Measurements from ENCODE around the gene ILF3. TPM values are rescaled to one million over a fixed set of nuclear protein-coding genes. Genes with fewer than 3 reads are reported as not detected.

The ILF3 gene
- polyA plus RNA-seq, 2 of the 4 experiments (the other 2 are of a cell fraction): 142 to 197 TPM

DNA sequence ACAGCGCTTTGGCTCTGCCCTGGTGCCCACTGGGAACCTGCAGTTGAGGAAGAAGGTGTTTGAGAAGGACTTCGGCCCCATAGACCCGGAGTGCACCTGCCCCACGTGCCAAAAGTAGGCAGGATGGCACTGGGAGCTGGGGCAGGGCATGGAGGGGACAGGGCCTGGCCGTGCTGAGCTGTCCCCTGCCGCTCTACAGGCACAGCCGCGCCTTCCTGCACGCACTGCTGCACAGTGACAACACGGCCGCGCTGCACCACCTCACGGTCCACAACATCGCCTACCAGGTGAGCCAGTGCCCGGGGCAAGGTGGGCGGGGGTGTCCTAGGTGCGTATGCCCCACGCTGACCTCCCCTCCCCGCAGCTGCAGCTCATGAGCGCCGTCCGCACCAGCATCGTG is 58.6 kb downstream of the ILF3 start:
- no peaks in the 10 kb centered on the region for H3K9me3 ChIP-seq
- FAIRE-seq (no peak), DNase-seq (ENCODE audit: low read depth in 1 of 2, low spot score in 1 of 2) (no peak), ATAC-seq (no peak)
- no peaks in the 10 kb centered on the region for H3K4me1 ChIP-seq
- no peak overlapping the region for H3K27ac ChIP-seq
- TF ChIP-seq, protein P1, sequence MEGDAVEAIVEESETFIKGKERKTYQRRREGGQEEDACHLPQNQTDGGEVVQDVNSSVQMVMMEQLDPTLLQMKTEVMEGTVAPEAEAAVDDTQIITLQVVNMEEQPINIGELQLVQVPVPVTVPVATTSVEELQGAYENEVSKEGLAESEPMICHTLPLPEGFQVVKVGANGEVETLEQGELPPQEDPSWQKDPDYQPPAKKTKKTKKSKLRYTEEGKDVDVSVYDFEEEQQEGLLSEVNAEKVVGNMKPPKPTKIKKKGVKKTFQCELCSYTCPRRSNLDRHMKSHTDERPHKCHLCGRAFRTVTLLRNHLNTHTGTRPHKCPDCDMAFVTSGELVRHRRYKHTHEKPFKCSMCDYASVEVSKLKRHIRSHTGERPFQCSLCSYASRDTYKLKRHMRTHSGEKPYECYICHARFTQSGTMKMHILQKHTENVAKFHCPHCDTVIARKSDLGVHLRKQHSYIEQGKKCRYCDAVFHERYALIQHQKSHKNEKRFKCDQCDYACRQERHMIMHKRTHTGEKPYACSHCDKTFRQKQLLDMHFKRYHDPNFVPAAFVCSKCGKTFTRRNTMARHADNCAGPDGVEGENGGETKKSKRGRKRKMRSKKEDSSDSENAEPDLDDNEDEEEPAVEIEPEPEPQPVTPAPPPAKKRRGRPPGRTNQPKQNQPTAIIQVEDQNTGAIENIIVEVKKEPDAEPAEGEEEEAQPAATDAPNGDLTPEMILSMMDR (IDR thresholded peaks at IDR 0.05): no peak
- TF ChIP-seq SMC3 (IDR thresholded peaks at IDR 0.05) (no peak), KDM5A (IDR thresholded peaks at IDR 0.05) (no peak), ZC3H11A (IDR thresholded peaks at IDR 0.05) (no peak), POLR2AphosphoS2 (conservative IDR thresholded peaks at IDR 0.05; ENCODE audit: low read length) (no peak), NFE2L2 (conservative IDR thresholded peaks at IDR 0.05; ENCODE audit: low read length) (no peak), POLR2A (IDR thresholded peaks at IDR 0.05; ENCODE audit: low read length) (no peak)
- TF ChIP-seq, protein P2, sequence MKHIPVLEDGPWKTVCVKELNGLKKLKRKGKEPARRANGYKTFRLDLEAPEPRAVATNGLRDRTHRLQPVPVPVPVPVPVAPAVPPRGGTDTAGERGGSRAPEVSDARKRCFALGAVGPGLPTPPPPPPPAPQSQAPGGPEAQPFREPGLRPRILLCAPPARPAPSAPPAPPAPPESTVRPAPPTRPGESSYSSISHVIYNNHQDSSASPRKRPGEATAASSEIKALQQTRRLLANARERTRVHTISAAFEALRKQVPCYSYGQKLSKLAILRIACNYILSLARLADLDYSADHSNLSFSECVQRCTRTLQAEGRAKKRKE (CRISPR knock-in tag; IDR thresholded peaks at IDR 0.05; ENCODE audit: low read depth): no peak
- TF ChIP-seq, protein P3, sequence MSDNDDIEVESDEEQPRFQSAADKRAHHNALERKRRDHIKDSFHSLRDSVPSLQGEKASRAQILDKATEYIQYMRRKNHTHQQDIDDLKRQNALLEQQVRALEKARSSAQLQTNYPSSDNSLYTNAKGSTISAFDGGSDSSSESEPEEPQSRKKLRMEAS (IDR thresholded peaks at IDR 0.05): no peak
- POLR2A ChIA-PET: no interaction called here
- no peak overlapping the region for H3K4me2 ChIP-seq
- no peak overlapping the region for H3K4me3 ChIP-seq
- CTCF ChIA-PET: interaction anchor here (0.9 to 7.6 kb wide), 3 partner anchors 10 to 152 kb away, joined by 3 to 90 read pairs (median 41); partner anchors contain the start of gene QTRT1
- 94% methylated on average over 19 of the region's 23 CpGs for WGBS (ENCODE audit: missing lambda C conversion rate)

DNA sequence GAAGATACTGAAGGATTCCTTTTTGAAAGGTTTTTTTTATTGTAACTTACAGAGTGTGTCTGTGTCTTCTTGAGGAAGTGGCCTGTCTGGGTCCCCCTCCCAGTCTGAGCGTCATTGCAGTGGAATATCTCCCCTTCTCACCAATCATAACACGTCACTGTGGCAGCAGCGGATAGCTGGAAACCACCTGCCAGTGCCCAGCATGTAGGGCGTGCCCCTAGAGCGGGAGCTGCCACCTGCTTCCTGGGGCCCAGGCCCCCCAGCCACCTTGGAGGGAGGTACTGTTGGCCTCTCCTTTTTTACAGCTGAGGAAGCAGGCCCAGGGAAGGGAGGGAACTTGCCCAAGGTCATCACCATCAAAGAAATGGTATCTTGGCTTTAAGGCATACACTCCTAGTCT is 59.2 kb downstream of the ILF3 start:
- CTCF ChIA-PET: interaction anchor here (0.9 to 7.6 kb wide), 3 partner anchors 11 to 151 kb away, joined by 3 to 90 read pairs (median 41); partner anchors contain the start of gene QTRT1
- POLR2A ChIA-PET: no interaction called here
- no peak overlapping the region for H3K4me2 ChIP-seq
- H3K9me3 ChIP-seq: no peaks in the 10 kb centered on the region
- no peak for FAIRE-seq
- H3K4me3 ChIP-seq: no peak overlapping the region
- 100% methylated on average over 5 of the region's 5 CpGs for WGBS (ENCODE audit: missing lambda C conversion rate)
- no peak for DNase-seq (ENCODE audit: low read depth in 1 of 2, low spot score in 1 of 2)
- TF ChIP-seq ZSCAN20 (CRISPR knock-in tag; IDR thresholded peaks at IDR 0.05): no peak
- TF ChIP-seq, protein P4, sequence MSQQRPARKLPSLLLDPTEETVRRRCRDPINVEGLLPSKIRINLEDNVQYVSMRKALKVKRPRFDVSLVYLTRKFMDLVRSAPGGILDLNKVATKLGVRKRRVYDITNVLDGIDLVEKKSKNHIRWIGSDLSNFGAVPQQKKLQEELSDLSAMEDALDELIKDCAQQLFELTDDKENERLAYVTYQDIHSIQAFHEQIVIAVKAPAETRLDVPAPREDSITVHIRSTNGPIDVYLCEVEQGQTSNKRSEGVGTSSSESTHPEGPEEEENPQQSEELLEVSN (IDR thresholded peaks at IDR 0.05; ENCODE audit: borderline replicate concordance, low read depth): no peak
- H3K27ac ChIP-seq: no peak overlapping the region
- H3K4me1 ChIP-seq: no peaks in the 10 kb centered on the region
- no peak for ATAC-seq

DNA sequence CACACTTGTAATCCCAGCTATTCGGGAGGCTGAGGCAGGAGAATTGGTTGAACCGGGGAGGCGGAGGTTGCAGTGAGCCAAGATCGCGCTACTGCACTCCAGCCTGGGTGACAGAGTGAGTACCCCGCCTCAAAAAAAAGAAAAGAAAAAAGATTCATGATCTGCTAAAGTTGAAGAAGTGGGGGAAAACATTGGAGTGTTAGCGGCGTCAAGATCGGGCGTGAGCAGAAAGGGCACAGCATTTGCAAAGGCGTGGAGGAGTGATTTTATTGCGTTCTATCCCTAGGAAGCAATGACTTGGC is 62.9 kb downstream of the ILF3 start:
- ATAC-seq (no peak), DNase-seq (ENCODE audit: low read depth in 1 of 2, low spot score in 1 of 2) (no peak), FAIRE-seq (no peak)
- no peaks in the 10 kb centered on the region for H3K9me3 ChIP-seq
- H3K4me1 ChIP-seq: peaks cover 11% of the 10 kb centered on the region; the same call in 2 of the 3 replicates
- ChIA-PET POLR2A (interaction anchor here (0.5 to 2.1 kb wide), 8 partner anchors 11 to 119 kb away, joined by 3 to 23 read pairs (median 4); partner anchors contain the start of genes QTRT1 and TMED1), CTCF (interaction anchor here (0.8 to 7.6 kb wide), 28 partner anchors 9 to 337 kb away, joined by 3 to 90 read pairs (median 5); partner anchors contain the start of genes QTRT1, TMED1 and TYK2)
- TF ChIP-seq, protein P5, sequence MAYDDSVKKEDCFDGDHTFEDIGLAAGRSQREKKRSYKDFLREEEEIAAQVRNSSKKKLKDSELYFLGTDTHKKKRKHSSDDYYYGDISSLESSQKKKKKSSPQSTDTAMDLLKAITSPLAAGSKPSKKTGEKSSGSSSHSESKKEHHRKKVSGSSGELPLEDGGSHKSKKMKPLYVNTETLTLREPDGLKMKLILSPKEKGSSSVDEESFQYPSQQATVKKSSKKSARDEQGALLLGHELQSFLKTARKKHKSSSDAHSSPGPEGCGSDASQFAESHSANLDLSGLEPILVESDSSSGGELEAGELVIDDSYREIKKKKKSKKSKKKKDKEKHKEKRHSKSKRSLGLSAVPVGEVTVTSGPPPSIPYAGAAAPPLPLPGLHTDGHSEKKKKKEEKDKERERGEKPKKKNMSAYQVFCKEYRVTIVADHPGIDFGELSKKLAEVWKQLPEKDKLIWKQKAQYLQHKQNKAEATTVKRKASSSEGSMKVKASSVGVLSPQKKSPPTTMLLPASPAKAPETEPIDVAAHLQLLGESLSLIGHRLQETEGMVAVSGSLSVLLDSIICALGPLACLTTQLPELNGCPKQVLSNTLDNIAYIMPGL (CRISPR knock-in tag; IDR thresholded peaks at IDR 0.05; ENCODE audit: borderline replicate concordance): no peak
- TF ChIP-seq SREBF2 (IDR thresholded peaks at IDR 0.05) (no peak), MAFK (IDR thresholded peaks at IDR 0.05; ENCODE audit: partially characterized antibody) (no peak), NR3C1 (IDR thresholded peaks at IDR 0.05) (no peak), BHLHE40 (IDR thresholded peaks at IDR 0.05; ENCODE audit: low read depth, low read length) (no peak), RARB (CRISPR knock-in tag; IDR thresholded peaks at IDR 0.05) (no peak), JUN (IDR thresholded peaks at IDR 0.05) (no peak)
- TF ChIP-seq, protein P6, sequence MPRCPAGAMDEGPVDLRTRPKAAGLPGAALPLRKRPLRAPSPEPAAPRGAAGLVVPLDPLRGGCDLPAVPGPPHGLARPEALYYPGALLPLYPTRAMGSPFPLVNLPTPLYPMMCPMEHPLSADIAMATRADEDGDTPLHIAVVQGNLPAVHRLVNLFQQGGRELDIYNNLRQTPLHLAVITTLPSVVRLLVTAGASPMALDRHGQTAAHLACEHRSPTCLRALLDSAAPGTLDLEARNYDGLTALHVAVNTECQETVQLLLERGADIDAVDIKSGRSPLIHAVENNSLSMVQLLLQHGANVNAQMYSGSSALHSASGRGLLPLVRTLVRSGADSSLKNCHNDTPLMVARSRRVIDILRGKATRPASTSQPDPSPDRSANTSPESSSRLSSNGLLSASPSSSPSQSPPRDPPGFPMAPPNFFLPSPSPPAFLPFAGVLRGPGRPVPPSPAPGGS (IDR thresholded peaks at IDR 0.05): no peak
- peak overlapping the region; percentile 32; the same call in 2 of the 3 replicates for H3K4me2 ChIP-seq
- peak overlapping the region in 1 of 2 experiments; percentile 63; a peak in 2 of 6 replicates for H3K27ac ChIP-seq
- no peak overlapping the region for H3K4me3 ChIP-seq
- 50% methylated on average over 12 of the region's 12 CpGs for WGBS (ENCODE audit: missing lambda C conversion rate)
